Astrocyte (in vitro differentiated cells and primary cell): Measurements from ENCODE around the gene HES2. TPM values are rescaled to one million over a fixed set of nuclear protein-coding genes. Genes with fewer than 3 reads are reported as not detected.
"Not testable (repeated sequence)": the region's sequence is repeated elsewhere in the genome, so short reads cannot be mapped to it uniquely, and the experiment has no call there.

Experiments used
- DNase-seq: peaks from one replicate; pipeline ENCODE4 v3.0.0-alpha.2; 2010; ENCODE audit warnings: low read depth
- FAIRE-seq: peaks from 2 replicates; lab custom pipeline; 2011; peaks lifted over from hg19 to GRCh38; lab: Jason Lieb, UNC
- H2AFZ ChIP-seq: 2 replicates; pipeline ENCODE4 v1.6.0; 2012; ENCODE audit warnings: low read depth, low read length, inconsistent platforms
- H3K27ac ChIP-seq: 2 replicates; pipeline ENCODE4 v1.5.1; 2011; ENCODE audit warnings: low read depth, low read length, inconsistent platforms
- H3K27me3 ChIP-seq: 2 replicates; pipeline ENCODE4 v1.6.0; 2011; ENCODE audit warnings: low read length, inconsistent platforms; ENCODE audit not compliant: insufficient read depth
- H3K36me3 ChIP-seq: 2 replicates; pipeline ENCODE4 v1.5.1; 2011; ENCODE audit warnings: low read length, inconsistent platforms; ENCODE audit not compliant: insufficient read depth
- H3K4me1 ChIP-seq: 2 replicates; pipeline ENCODE4 v1.5.1; 2011; ENCODE audit warnings: low read length, inconsistent platforms; ENCODE audit not compliant: insufficient read depth
- H3K4me2 ChIP-seq: 2 replicates; pipeline ENCODE4 v1.6.0; 2012; ENCODE audit warnings: low read length, inconsistent platforms
- H3K4me3 ChIP-seq: 2 replicates; pipeline ENCODE4 v1.5.1; 2011; ENCODE audit warnings: low read depth, mild to moderate bottlenecking, low read length, inconsistent platforms; ENCODE audit not compliant: insufficient read depth
- H3K79me2 ChIP-seq: 2 replicates; pipeline ENCODE4 v1.6.0; 2012; ENCODE audit warnings: mild to moderate bottlenecking, low read length, inconsistent platforms; ENCODE audit not compliant: insufficient read depth
- H3K9ac ChIP-seq: 2 replicates; pipeline ENCODE4 v1.6.0; 2012; ENCODE audit warnings: mild to moderate bottlenecking, low read length, inconsistent platforms
- H3K9me3 ChIP-seq: 2 replicates; pipeline ENCODE4 v1.5.1; 2012; ENCODE audit warnings: low read depth, mild to moderate bottlenecking, low read length, inconsistent platforms; ENCODE audit not compliant: insufficient read depth
- H4K20me1 ChIP-seq: 2 replicates; pipeline ENCODE4 v1.6.0; 2012; ENCODE audit warnings: low read length, inconsistent platforms; ENCODE audit not compliant: insufficient read depth
- H3K27ac Mint-ChIP-seq: one replicate; pipeline ENCODE4 v1.8.0; 2021; ENCODE audit warnings: mild to moderate bottlenecking, mixed read lengths; ENCODE audit not compliant: unreplicated experiment
- H3K27me3 Mint-ChIP-seq: one replicate; pipeline ENCODE4 v1.8.0; 2021; ENCODE audit warnings: low read depth, mixed read lengths; ENCODE audit not compliant: unreplicated experiment
- H3K36me3 Mint-ChIP-seq: one replicate; pipeline ENCODE4 v1.8.0; 2021; ENCODE audit warnings: low read depth, mixed read lengths; ENCODE audit not compliant: unreplicated experiment
- H3K4me1 Mint-ChIP-seq: one replicate; pipeline ENCODE4 v1.8.0; 2021; ENCODE audit warnings: low read depth, mixed read lengths; ENCODE audit not compliant: unreplicated experiment
- H3K4me3 Mint-ChIP-seq: one replicate; pipeline ENCODE4 v1.8.0; 2021; ENCODE audit warnings: mild to moderate bottlenecking, moderate library complexity, mixed read lengths; ENCODE audit not compliant: unreplicated experiment
- H3K9me3 Mint-ChIP-seq: one replicate; pipeline ENCODE4 v1.8.0; 2021; ENCODE audit warnings: mild to moderate bottlenecking, mixed read lengths; ENCODE audit not compliant: unreplicated experiment
- CTCF ChIP-seq: IDR thresholded peaks from 2 replicates; pipeline ENCODE4 v1.5.1; 2011; ENCODE audit warnings: low read depth, mild to moderate bottlenecking, inconsistent platforms, low read length, moderate library complexity; ENCODE audit not compliant: insufficient read depth
- EZH2 ChIP-seq: IDR thresholded peaks from 2 replicates; pipeline ENCODE4 v1.6.1; 2012; ENCODE audit warnings: mild to moderate bottlenecking, low read length, inconsistent platforms; ENCODE audit not compliant: insufficient read depth
- total RNA-seq: library from RNA; stranded (reverse); gene quantifications from 2 replicates; pipeline ENCODE4 v1.2.1, GENCODE V29; 2021

HES2 gene
- total RNA-seq, 1 donor from 2014 or later, result 3.0 TPM

GRCh38 chr1:6446665-6447015, 26.9 kb upstream of the HES2 start:
- Histone ChIP-seq H3K36me3 (no peaks in the 10 kb centered on the region), H3K4me3 (no peak overlapping the region), H3K4me1 (no peaks in the 10 kb centered on the region), H3K4me2 (no peak overlapping the region), H3K9me3 (no peaks in the 10 kb centered on the region), H3K27ac (no peak overlapping the region), H3K27me3 (peaks cover 25% of the 10 kb centered on the region), H4K20me1 (no peaks in the 10 kb centered on the region), H3K9ac (no peak overlapping the region), H2AFZ (no peak overlapping the region), H3K79me2 (no peaks in the 10 kb centered on the region)
- Mint-ChIP-seq H3K27ac (no peak overlapping the region), H3K27me3 (peaks cover 44% of the 10 kb centered on the region), H3K36me3 (peaks cover 4% of the 10 kb centered on the region), H3K9me3 (peaks cover 2% of the 10 kb centered on the region), H3K4me3 (no peak overlapping the region), H3K4me1 (no peaks in the 10 kb centered on the region)
- FAIRE-seq, result no peak
- DNase-seq, result no peak
- TF ChIP-seq EZH2 (no peak), CTCF (no peak)

DNA sequence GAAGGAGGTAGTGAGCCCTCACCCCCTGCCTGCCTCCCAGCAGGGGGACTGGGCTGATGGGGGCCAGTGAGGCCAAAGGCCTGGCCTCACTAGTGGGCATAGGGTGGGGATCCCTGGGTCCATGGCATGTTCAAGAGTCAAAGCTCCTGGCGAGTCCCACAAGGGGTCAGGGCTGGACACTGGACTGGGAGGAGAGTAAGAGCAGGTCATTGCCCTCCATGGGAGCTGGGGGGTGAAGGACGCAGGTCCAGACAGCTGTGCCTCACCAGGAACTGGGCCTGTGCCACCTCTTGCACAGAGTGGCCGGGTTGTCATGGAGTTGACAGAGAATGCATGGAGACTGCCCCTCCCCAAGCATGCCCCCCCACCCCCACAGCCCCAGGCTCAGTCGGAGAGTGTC, 26.2 kb upstream of the HES2 start:
- peaks cover 49% of the 10 kb centered on the region for H3K27me3 Mint-ChIP-seq
- not testable (repeated sequence) for H3K4me3 Mint-ChIP-seq, H3K4me2 ChIP-seq, H2AFZ ChIP-seq, H4K20me1 ChIP-seq, DNase-seq, H3K27ac ChIP-seq, H3K27ac Mint-ChIP-seq, H3K4me1 Mint-ChIP-seq, H3K9me3 ChIP-seq, H3K9me3 Mint-ChIP-seq, H3K4me1 ChIP-seq, H3K9ac ChIP-seq, H3K36me3 ChIP-seq, H3K79me2 ChIP-seq, H3K36me3 Mint-ChIP-seq, FAIRE-seq, H3K4me3 ChIP-seq
- peaks cover 28% of the 10 kb centered on the region for H3K27me3 ChIP-seq

DNA sequence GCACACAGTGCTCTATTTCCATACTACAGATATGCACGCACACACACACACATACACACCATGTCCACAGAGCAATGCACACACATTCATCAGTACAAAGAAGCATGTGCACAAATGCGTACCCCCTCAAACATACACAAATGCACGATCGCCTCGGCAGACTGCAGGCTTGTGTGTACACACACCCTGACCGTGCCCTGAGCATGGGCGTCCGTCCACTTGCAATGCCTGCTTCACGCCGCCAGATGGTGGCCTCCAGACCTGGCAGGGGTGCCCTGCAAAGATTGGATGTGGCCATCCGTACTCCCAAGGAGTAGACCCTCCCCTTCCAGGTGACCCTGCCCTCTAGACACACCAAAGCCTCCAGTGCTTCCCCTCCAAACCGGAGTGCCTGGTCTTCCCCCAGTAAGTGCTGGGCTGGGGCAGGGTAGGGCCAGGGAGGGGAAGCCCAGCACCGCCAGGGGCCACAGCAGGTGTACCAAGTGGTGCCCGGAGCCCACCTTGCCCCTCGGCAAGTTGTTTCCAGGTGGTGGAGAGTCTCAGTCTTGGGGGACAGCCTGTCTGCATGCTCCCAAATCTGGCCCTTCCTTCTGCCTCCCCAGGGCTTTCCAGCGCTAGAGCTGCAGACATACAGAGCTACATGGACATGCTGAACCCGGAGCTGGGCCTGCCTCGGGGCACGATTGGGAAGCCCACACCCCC, 25.5 kb upstream of the HES2 start:
- Histone ChIP-seq H2AFZ (no peak overlapping the region), H3K9me3 (no peaks in the 10 kb centered on the region), H3K4me1 (no peaks in the 10 kb centered on the region), H3K36me3 (no peaks in the 10 kb centered on the region), H3K4me3 (no peak overlapping the region), H3K9ac (no peak overlapping the region), H3K4me2 (no peak overlapping the region), H4K20me1 (no peaks in the 10 kb centered on the region), H3K79me2 (no peaks in the 10 kb centered on the region), H3K27me3 (peaks cover 25% of the 10 kb centered on the region), H3K27ac (no peak overlapping the region)
- H3K36me3 Mint-ChIP-seq, result peaks cover 4% of the 10 kb centered on the region
- peaks cover 2% of the 10 kb centered on the region for H3K9me3 Mint-ChIP-seq
- H3K27me3 Mint-ChIP-seq, result peaks cover 46% of the 10 kb centered on the region
- FAIRE-seq (peak; percentile 73), DNase-seq (peak; percentile 10)
- H3K27ac Mint-ChIP-seq, result no peak overlapping the region
- TF ChIP-seq EZH2 (no peak), CTCF (peak; percentile 31)
- no peaks in the 10 kb centered on the region for H3K4me1 Mint-ChIP-seq
- H3K4me3 Mint-ChIP-seq, result no peak overlapping the region
